Choroid plexus epithelial cell (primary cell): Measurements from ENCODE around the gene C9orf78.

Experiments used
- DNase-seq: peaks from one replicate; pipeline ENCODE4 v3.0.0-alpha.2; 2010; ENCODE audit warnings: low read depth
- H3K4me3 ChIP-seq: 2 replicates; pipeline ENCODE4 v1.5.1; 2011; ENCODE audit warnings: low read depth, mild to moderate bottlenecking, control low read depth, low read length, moderate library complexity
- CTCF ChIP-seq: conservative IDR thresholded peaks from 2 replicates; pipeline ENCODE4 v1.5.1; 2011; ENCODE audit warnings: low read depth, mild to moderate bottlenecking, control low read depth, inconsistent platforms, low read length, moderate library complexity

Gene C9orf78

GRCh38 chr9:129810788-129811187 is 24.3 kb downstream of the C9orf78 start:
- TF ChIP-seq CTCF = no peak

GRCh38 chr9:129810116-129810515 is 25.0 kb downstream of the C9orf78 start:
- no peak overlapping the region for H3K4me3 ChIP-seq
- DNase-seq = no peak
- TF ChIP-seq CTCF = no peak

More at GRCh38 chr9:129810788-129811187, 24.3 kb downstream of the C9orf78 start:
- no peak overlapping the region for H3K4me3 ChIP-seq
- DNase-seq = no peak

GRCh38 chr9:129809346-129809745 is 25.7 kb downstream of the C9orf78 start:
- no peak for DNase-seq
- no peak for TF ChIP-seq CTCF
- no peak overlapping the region for H3K4me3 ChIP-seq

- DNase-seq = no peak
- H3K4me3 ChIP-seq = no peak overlapping the region
- TF ChIP-seq CTCF = no peak
Observed at GRCh38 chr9:129806061-129806460, 29.0 kb downstream of the C9orf78 start.

- DNase-seq = peak; percentile 23
- H3K4me3 ChIP-seq = peak overlapping the region; percentile 74
Observed at GRCh38 chr9:129803676-129804060, 31.4 kb downstream of the C9orf78 start.

GRCh38 chr9:129802833-129803675 is 32.0 kb downstream of the C9orf78 start, which contains the start of gene TOR1B:
TSS of gene TOR1B (plus strand) at chr9:129803184. CDS start at chr9:129803213, 29 bp downstream.
- peak within 1 kb of the TSS; percentile 74 for H3K4me3 ChIP-seq
- peak; percentile 94 for DNase-seq
- no peak for TF ChIP-seq CTCF

More at GRCh38 chr9:129803676-129804060, 31.4 kb downstream of the C9orf78 start:
- TF ChIP-seq CTCF = no peak

- no peak for DNase-seq
- H3K4me3 ChIP-seq = no peak overlapping the region
- no peak for TF ChIP-seq CTCF
Observed at GRCh38 chr9:129801504-129801903, 33.6 kb downstream of the C9orf78 start.
